ENCODE data around the gene PRPSAP1.
"Not testable (repeated sequence)": the region's sequence is repeated elsewhere in the genome, so short reads cannot be mapped to it uniquely, and the experiment has no call there.

DNA sequence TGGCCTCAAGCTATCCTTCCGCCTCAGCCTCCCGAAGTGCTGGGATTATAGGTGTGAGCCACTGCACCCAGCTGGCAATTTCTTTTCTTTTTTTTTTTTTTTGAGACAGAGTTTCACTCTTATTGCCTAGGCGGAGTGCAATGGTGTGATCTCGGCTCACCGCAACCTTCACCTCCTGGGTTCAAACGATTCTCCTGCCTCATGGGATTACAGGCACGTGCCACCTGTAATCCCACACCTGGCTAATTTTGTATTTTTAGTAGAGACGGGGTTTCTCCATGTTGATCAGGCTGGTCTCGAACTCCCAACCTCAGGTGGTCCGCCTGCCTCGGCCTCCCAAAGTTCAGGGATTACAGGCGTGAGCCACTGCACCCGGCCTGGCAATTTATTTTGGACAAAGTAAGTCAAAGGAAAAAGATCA, 86.1 kb downstream of the PRPSAP1 start:
- TF ChIP-seq CTCF, POLR2A (IDR thresholded peaks at IDR 0.05): not testable (repeated sequence)
